Right lobe of liver (tissue), 6 donors: ENCODE results near the gene ATP5F1E. TPM values are rescaled to one million over a fixed set of nuclear protein-coding genes. Genes with fewer than 3 reads are reported as not detected.

Experiments used
- ATAC-seq, 4 donors: fragments of 200-7000 bp; cut with Tn5 transposase; one replicate each; pipeline ENCODE4 v1.9.1; 2020; ENCODE audit warnings: mild to moderate bottlenecking in 4 of 4, moderate library complexity in 4 of 4
- DNase-seq, 3 donors: peaks; one replicate each; pipeline ENCODE4 v3.0.0-alpha.2; 2020
- H3K27ac ChIP-seq, 3 donors: fragments of 200-600 bp; one replicate each; pipeline ENCODE4 v1.8.0; 2022
- H3K27me3 ChIP-seq, 2 donors: fragments of 200-600 bp; one replicate each; pipeline ENCODE4 v1.8.0; 2022
- H3K36me3 ChIP-seq, 4 donors: fragments of 200-600 bp; sonication (generic) in 1 of 4; one replicate each; pipeline versions ENCODE4 v1.5.1 to v1.8.0; 2017 to 2022; ENCODE audit warnings: control low read depth in 1 of 4
- H3K4me1 ChIP-seq, 4 donors: fragments of 200-600 bp; sonication (generic) in 1 of 4; one replicate each; pipeline versions ENCODE4 v1.5.1 to v1.8.0; 2017 to 2022; ENCODE audit warnings: control low read depth in 1 of 4
- H3K4me3 ChIP-seq, 3 donors: fragments of 200-600 bp; one replicate each; pipeline ENCODE4 v1.8.0; 2022
- H3K9me3 ChIP-seq, 4 donors: fragments of 200-600 bp; sonication (generic) in 1 of 4; one replicate each; pipeline versions ENCODE4 v1.5.1 to v1.8.0; 2017 to 2022; ENCODE audit warnings: control low read depth in 1 of 4
- POLR2A ChIP-seq: fragments of 450-650 bp; IDR thresholded peaks from one replicate; pipeline ENCODE4 v1.6.1; 2017; ENCODE audit warnings: antibody characterized with exemption, mild to moderate bottlenecking
- WGBS: methylation state at CpG from one replicate; pipeline ENCODE4 v1.1.6; 2018; ENCODE audit warnings: low coverage, low lambda C conversion rate; ENCODE audit not compliant: insufficient coverage; ENCODE audit errors: missing lambda C conversion rate; 5-methylcytosine and 5-hydroxymethylcytosine counted together
- intact Hi-C, 2 donors: fragments of 100-400 bp; cut with DNase I; formaldehyde crosslinking; loops; one replicate each; pipeline versions ENCODE4 v1.11.2 to v1.14.1; 2022
- long read RNA-seq: library from polyadenylated mRNA; unstranded; transcript quantifications from one replicate; pipeline ENCODE4 v2.0.0, GENCODE V29; 2019
- total RNA-seq, 6 experiments: library from RNA; depleted of rRNA in 2 of 6; stranded (reverse); fragments of >200 nt in 2 of 6; fragmentation: NEBNext Ultra II Directional in 3 of 6; extraction: Animal tissue kit (Norgen Biotek cat#: 25700) in 3 of 6; gene quantifications; one replicate each; pipeline versions ENCODE4 v1.1.0 to v1.2.4, GENCODE V29; 2016 to 2023
- TF ChIP-seq, protein P1 (sequence below), 4 donors: fragments of 200-600 bp in 3 of 4; fragments of 450-650 bp in 1 of 4; IDR thresholded peaks; one replicate each; pipeline versions ENCODE4 v1.5.1 to v1.8.0; 2016 to 2022; ENCODE audit warnings: antibody characterized with exemption in 4 of 4, mild to moderate bottlenecking in 2 of 4
- donor health status: DM: no; HTN: yes; CAD: no.
- donor health status: DM: no; HTN: no; CAD: no.
- donor health status: DM: no; HTN: no; CAD: no.
- donor health status: DM: no; HTN: yes; CAD: no.
- donor health status: DM: no; HTN: yes; CAD: no.

Gene ATP5F1E
- total RNA-seq = 10 to 100 TPM; 15.8 to 34.6 (median 30.5) TPM
- long read RNA-seq, transcript ATP5F1E-201 (3 exons, 3,665 nt) = major isoform, 276 of 276 reads
- long read RNA-seq, partial matches to known transcripts = 0 of 276 reads
- long read RNA-seq, other reads (novel, unspliced or antisense) = 0 of 276 reads

DNA sequence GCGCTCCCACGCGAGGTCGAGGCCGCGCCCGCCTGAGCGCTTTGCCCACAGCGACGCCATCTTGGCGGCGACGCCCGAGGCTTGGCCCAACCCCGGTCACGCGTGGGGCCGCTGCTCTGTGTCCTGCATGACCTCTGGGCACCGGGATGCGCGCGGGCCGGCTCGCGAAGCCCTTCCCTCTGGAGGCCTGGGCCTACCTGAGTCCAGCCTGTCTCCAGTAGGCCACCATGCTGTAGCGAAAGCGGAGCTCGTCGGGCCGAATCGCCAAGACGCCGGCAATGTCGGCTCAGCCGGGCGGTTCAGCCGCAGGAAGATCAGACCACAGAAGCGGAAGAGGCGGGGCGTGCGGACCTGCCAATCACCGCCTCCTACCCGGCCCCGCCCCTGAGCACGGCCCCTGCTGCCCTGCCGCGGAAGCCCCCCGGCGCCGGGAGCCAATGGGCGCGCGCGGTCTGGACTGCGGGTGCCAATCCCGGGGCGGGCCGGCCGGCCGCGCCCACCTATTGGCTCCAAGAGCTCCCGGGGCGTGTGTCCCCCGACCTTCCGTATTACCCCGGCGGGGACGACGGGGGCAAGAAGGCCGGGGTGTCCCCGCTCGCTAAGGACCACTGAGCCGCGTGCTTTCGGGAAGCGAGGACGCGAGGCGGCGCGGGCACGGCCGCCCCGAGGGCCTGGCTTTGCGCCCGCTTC lies at the start of gene ATP5F1E:
Gene ATP5F1E (minus strand): TSS at position 313 of the 690 bp plus-strand sequence. CDS start 84 bp downstream, at position 229.
- Histone ChIP-seq H3K27me3 (no peaks in the 10 kb centered on the region), H3K4me3 (peak within 1 kb of the TSS; percentile 57 to 95 (median 93)), H3K36me3 (peaks cover 8 to 59% (median 32%) of the 10 kb centered on the region in 4 donors), H3K9me3 (no peaks in the 10 kb centered on the region), H3K4me1 (peaks cover 0 to 33% (median 14%) of the 10 kb centered on the region in 4 donors), H3K27ac (peak within 1 kb of the TSS; percentile 78 to 81 (median 80))
- DNase-seq = peak; percentile 97
- peak; percentile 99 to 100 (median 100) for ATAC-seq
- TF ChIP-seq POLR2A = peak; percentile 91
- TF ChIP-seq, protein P1, sequence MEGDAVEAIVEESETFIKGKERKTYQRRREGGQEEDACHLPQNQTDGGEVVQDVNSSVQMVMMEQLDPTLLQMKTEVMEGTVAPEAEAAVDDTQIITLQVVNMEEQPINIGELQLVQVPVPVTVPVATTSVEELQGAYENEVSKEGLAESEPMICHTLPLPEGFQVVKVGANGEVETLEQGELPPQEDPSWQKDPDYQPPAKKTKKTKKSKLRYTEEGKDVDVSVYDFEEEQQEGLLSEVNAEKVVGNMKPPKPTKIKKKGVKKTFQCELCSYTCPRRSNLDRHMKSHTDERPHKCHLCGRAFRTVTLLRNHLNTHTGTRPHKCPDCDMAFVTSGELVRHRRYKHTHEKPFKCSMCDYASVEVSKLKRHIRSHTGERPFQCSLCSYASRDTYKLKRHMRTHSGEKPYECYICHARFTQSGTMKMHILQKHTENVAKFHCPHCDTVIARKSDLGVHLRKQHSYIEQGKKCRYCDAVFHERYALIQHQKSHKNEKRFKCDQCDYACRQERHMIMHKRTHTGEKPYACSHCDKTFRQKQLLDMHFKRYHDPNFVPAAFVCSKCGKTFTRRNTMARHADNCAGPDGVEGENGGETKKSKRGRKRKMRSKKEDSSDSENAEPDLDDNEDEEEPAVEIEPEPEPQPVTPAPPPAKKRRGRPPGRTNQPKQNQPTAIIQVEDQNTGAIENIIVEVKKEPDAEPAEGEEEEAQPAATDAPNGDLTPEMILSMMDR (IDR thresholded peaks at IDR 0.05) = no peak
- intact Hi-C loops = no loop called here
- under 1% methylated on average over 33 of the region's 86 CpGs for WGBS

DNA sequence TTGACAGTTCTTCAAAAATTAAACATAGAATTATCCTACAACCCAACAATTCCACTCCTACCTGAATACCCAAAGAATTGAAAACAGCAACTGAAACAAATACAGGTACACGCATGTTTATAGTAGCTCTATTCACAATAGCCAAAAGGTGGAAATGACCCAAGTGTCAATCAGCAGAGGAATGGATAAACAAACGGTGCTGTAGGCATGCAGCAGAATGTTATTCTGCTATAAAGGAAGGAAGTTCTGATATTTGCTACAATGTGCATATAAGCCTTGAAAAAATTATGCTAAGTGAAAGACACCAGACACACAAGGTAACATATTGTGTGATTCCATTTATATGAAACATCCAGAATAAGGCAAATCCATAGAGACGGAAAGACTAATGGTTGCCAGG lies 48.9 kb upstream of the ATP5F1E start:
- TF ChIP-seq, protein P1 (IDR thresholded peaks at IDR 0.05) = no peak
- no peak for TF ChIP-seq POLR2A
- H3K27me3 ChIP-seq = no peaks in the 10 kb centered on the region
- H3K36me3 ChIP-seq = no peaks in the 10 kb centered on the region
- H3K4me3 ChIP-seq = no peak overlapping the region
- ATAC-seq (no peak), DNase-seq (no peak)
- H3K4me1 ChIP-seq = peaks cover 0 to 5% (median 0%) of the 10 kb centered on the region in 4 donors
- H3K27ac ChIP-seq = no peak overlapping the region
- WGBS = 42% methylated on average over 3 of the region's 3 CpGs
- intact Hi-C loops = no loop called here
- no peaks in the 10 kb centered on the region for H3K9me3 ChIP-seq

DNA sequence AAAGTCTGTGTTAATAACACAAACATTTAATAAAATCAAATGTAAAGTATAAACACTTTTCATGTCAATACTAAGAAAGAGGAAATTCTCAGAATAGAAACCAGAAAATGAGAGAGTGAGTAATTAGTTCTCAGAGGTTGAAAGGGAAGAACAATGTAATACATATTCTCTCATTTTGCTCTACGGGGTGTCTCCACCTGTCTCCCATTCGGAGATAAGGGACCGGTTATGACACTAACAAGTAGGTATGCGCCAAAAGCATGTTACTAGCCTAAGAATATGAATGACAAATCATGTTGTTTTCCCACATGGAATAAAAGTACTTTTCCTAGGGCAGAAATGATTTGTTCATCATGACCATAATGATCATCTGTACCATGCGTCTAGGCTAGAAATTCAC lies 46.1 kb upstream of the ATP5F1E start:
- intact Hi-C loops = loop anchor here in 1 of 2 donors (10.0 kb wide), 1 partner anchor 137 kb away; no protein-coding TSS in a partner anchor
- H3K4me1 ChIP-seq = no peaks in the 10 kb centered on the region
- no peak overlapping the region for H3K4me3 ChIP-seq
- H3K27me3 ChIP-seq = no peaks in the 10 kb centered on the region
- TF ChIP-seq, protein P1 (IDR thresholded peaks at IDR 0.05) = no peak
- no peak for TF ChIP-seq POLR2A
- H3K9me3 ChIP-seq = no peaks in the 10 kb centered on the region
- 61% methylated on average over 5 of the region's 5 CpGs for WGBS
- H3K27ac ChIP-seq = no peak overlapping the region
- ATAC-seq = no peak
- no peaks in the 10 kb centered on the region for H3K36me3 ChIP-seq
- DNase-seq = no peak

DNA sequence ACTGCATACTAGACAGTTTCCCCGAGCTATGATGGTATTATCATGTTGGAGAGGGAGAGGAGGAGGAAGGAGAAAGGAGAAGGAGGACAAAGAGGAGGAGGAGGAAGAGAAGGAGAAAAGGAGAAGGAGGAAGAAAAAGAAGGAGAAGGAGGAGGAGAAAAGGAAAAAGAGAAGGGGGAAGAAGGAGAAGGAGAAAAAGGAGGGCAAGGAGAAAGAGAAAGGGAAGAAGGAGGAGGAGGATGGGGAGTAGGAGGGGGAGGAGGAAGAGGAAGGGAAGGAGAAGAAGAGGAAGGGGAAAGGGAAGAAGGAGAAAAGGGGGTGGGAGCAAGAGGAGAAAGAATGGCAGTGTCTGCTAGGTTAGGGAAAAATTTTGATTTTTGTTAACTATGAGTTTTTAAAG lies 45.6 kb upstream of the ATP5F1E start:
- 23% methylated on average over 1 of the region's 1 CpG for WGBS
- no peaks in the 10 kb centered on the region for H3K9me3 ChIP-seq
- intact Hi-C loops = loop anchor here in 1 of 2 donors (10.0 kb wide), 1 partner anchor 137 kb away; no protein-coding TSS in a partner anchor

More for the DNA sequence above, 45.6 kb upstream of the ATP5F1E start:
- no peak for TF ChIP-seq POLR2A
- TF ChIP-seq, protein P1 (IDR thresholded peaks at IDR 0.05) = no peak
- no peak overlapping the region for H3K4me3 ChIP-seq
- ATAC-seq (no peak), DNase-seq (no peak)
- H3K36me3 ChIP-seq = no peaks in the 10 kb centered on the region
- no peaks in the 10 kb centered on the region for H3K27me3 ChIP-seq
- no peaks in the 10 kb centered on the region for H3K4me1 ChIP-seq
- no peak overlapping the region for H3K27ac ChIP-seq
